Mucosa of stomach (tissue), 1 donor: Measurements from ENCODE around the gene BEND7.

Experiments
- H3K27me3 ChIP-seq: one replicate; pipeline ENCODE4 v1.7.0; 2013; ENCODE audit warnings: mild to moderate bottlenecking, low read length; ENCODE audit not compliant: control insufficient read depth, insufficient read depth
- H3K36me3 ChIP-seq: one replicate; pipeline ENCODE4 v1.7.0; 2013; ENCODE audit warnings: low read length; ENCODE audit not compliant: control insufficient read depth, insufficient read depth
- H3K4me1 ChIP-seq: one replicate; pipeline ENCODE4 v1.7.0; 2013; ENCODE audit warnings: mild to moderate bottlenecking, low read length; ENCODE audit not compliant: control insufficient read depth, insufficient read depth
- H3K4me3 ChIP-seq: one replicate; pipeline ENCODE4 v1.7.0; 2013; ENCODE audit warnings: low read length
- H3K9ac ChIP-seq: one replicate; pipeline ENCODE4 v1.7.0; 2013; ENCODE audit warnings: mild to moderate bottlenecking, low read length, moderate library complexity
- H3K9me3 ChIP-seq: one replicate; pipeline ENCODE4 v1.7.0; 2013; ENCODE audit warnings: mild to moderate bottlenecking, low read length, moderate library complexity; ENCODE audit not compliant: control insufficient read depth
- donor health status: Pancreatic carcinoma.

The BEND7 gene

GRCh38 chr10:13528875-13529713 lies at the start of gene BEND7:
Gene BEND7 (minus strand): TSS chr10:13529014. CDS start chr10:13528533, 481 bp downstream.
- Histone ChIP-seq H3K4me1 (peaks cover 8% of the 10 kb centered on the region), H3K27me3 (no peaks in the 10 kb centered on the region), H3K36me3 (no peaks in the 10 kb centered on the region), H3K9ac (peak within 1 kb of the TSS; percentile 71), H3K4me3 (peak within 1 kb of the TSS; percentile 65), H3K9me3 (no peaks in the 10 kb centered on the region)

GRCh38 chr10:13573960-13574359 lies 45.1 kb upstream of the BEND7 start:
- H3K9ac ChIP-seq, result no peak overlapping the region
- no peaks in the 10 kb centered on the region for H3K9me3 ChIP-seq
- no peaks in the 10 kb centered on the region for H3K36me3 ChIP-seq
- H3K4me3 ChIP-seq, result no peak overlapping the region
- no peaks in the 10 kb centered on the region for H3K27me3 ChIP-seq
- H3K4me1 ChIP-seq, result no peaks in the 10 kb centered on the region

- H3K9me3 ChIP-seq, result no peaks in the 10 kb centered on the region
- no peak overlapping the region for H3K9ac ChIP-seq
- H3K4me3 ChIP-seq, result no peak overlapping the region
- no peaks in the 10 kb centered on the region for H3K4me1 ChIP-seq
- no peaks in the 10 kb centered on the region for H3K27me3 ChIP-seq
- no peaks in the 10 kb centered on the region for H3K36me3 ChIP-seq
Measured at GRCh38 chr10:13571541-13571940, 42.7 kb upstream of the BEND7 start.

- Histone ChIP-seq H3K36me3 (no peaks in the 10 kb centered on the region), H3K4me3 (no peak overlapping the region), H3K9ac (no peak overlapping the region), H3K4me1 (no peaks in the 10 kb centered on the region), H3K9me3 (no peaks in the 10 kb centered on the region), H3K27me3 (no peaks in the 10 kb centered on the region)
Measured at GRCh38 chr10:13567030-13567429, 38.2 kb upstream of the BEND7 start.

GRCh38 chr10:13564576-13564975 lies 35.8 kb upstream of the BEND7 start:
- H3K36me3 ChIP-seq, result no peaks in the 10 kb centered on the region
- no peak overlapping the region for H3K4me3 ChIP-seq
- H3K9ac ChIP-seq, result no peak overlapping the region
- no peaks in the 10 kb centered on the region for H3K9me3 ChIP-seq
- H3K27me3 ChIP-seq, result no peaks in the 10 kb centered on the region
- H3K4me1 ChIP-seq, result no peaks in the 10 kb centered on the region

GRCh38 chr10:13563481-13564445 lies 34.9 kb upstream of the BEND7 start:
- no peak overlapping the region for H3K9ac ChIP-seq
- no peaks in the 10 kb centered on the region for H3K9me3 ChIP-seq
- H3K36me3 ChIP-seq, result no peaks in the 10 kb centered on the region
- H3K27me3 ChIP-seq, result no peaks in the 10 kb centered on the region
- no peak overlapping the region for H3K4me3 ChIP-seq
- H3K4me1 ChIP-seq, result no peaks in the 10 kb centered on the region

- no peaks in the 10 kb centered on the region for H3K9me3 ChIP-seq
- H3K9ac ChIP-seq, result no peak overlapping the region
- no peaks in the 10 kb centered on the region for H3K27me3 ChIP-seq
- no peaks in the 10 kb centered on the region for H3K36me3 ChIP-seq
- H3K4me3 ChIP-seq, result no peak overlapping the region
- H3K4me1 ChIP-seq, result no peaks in the 10 kb centered on the region
Measured at GRCh38 chr10:13560597-13560996, 31.8 kb upstream of the BEND7 start.

- H3K4me1 ChIP-seq, result no peaks in the 10 kb centered on the region
- H3K36me3 ChIP-seq, result no peaks in the 10 kb centered on the region
- H3K9ac ChIP-seq, result no peak overlapping the region
- H3K9me3 ChIP-seq, result no peaks in the 10 kb centered on the region
- H3K4me3 ChIP-seq, result no peak overlapping the region
- H3K27me3 ChIP-seq, result no peaks in the 10 kb centered on the region
Measured at GRCh38 chr10:13559124-13559700, 30.4 kb upstream of the BEND7 start.

GRCh38 chr10:13555884-13556510 lies 27.2 kb upstream of the BEND7 start:
- no peak overlapping the region for H3K9ac ChIP-seq
- H3K4me1 ChIP-seq, result no peaks in the 10 kb centered on the region
- no peaks in the 10 kb centered on the region for H3K27me3 ChIP-seq
- H3K4me3 ChIP-seq, result no peak overlapping the region
- no peaks in the 10 kb centered on the region for H3K9me3 ChIP-seq
- no peaks in the 10 kb centered on the region for H3K36me3 ChIP-seq

- H3K4me3 ChIP-seq, result no peak overlapping the region
- H3K36me3 ChIP-seq, result no peaks in the 10 kb centered on the region
- H3K9me3 ChIP-seq, result no peaks in the 10 kb centered on the region
- H3K27me3 ChIP-seq, result peaks cover 4% of the 10 kb centered on the region
- H3K9ac ChIP-seq, result no peak overlapping the region
- no peaks in the 10 kb centered on the region for H3K4me1 ChIP-seq
Measured at GRCh38 chr10:13550802-13551201, 22.0 kb upstream of the BEND7 start.

- no peaks in the 10 kb centered on the region for H3K4me1 ChIP-seq
- H3K36me3 ChIP-seq, result no peaks in the 10 kb centered on the region
- no peak overlapping the region for H3K4me3 ChIP-seq
- no peaks in the 10 kb centered on the region for H3K9me3 ChIP-seq
- no peak overlapping the region for H3K9ac ChIP-seq
- peaks cover 6% of the 10 kb centered on the region for H3K27me3 ChIP-seq
Measured at GRCh38 chr10:13542533-13542932, 13.7 kb upstream of the BEND7 start.
